Head of caudate nucleus (tissue), 42 donors: Measurements from ENCODE around the gene SLC25A43.
A peak's percentile ranks its signal among the peaks of the same experiment; 100 is the strongest.
"Not testable (repeated sequence)": the region's sequence is repeated elsewhere in the genome, so short reads cannot be mapped to it uniquely, and the experiment has no call there.

Experiments
- DNase-seq, 42 donors: peaks; one replicate each; pipeline versions ENCODE4 v3.0.0 to v3.0.0-alpha.2; 2020 to 2021; ENCODE audit warnings: mixed read lengths in 7 of 42
- intact Hi-C: fragments of 100-400 bp; cut with DNase I; formaldehyde crosslinking; loops from one replicate; pipeline ENCODE4 v1.15.0; 2022

The SLC25A43 gene

GRCh38 chrX:119398974-119399771 is at the start of gene SLC25A43:
Gene SLC25A43, plus strand, starts transcription at chrX:119399336. Its CDS starts 68 bp downstream, at chrX:119399404.
- intact Hi-C loops: no loop called here
- DNase-seq: peak in 38 of 42 donors; percentile 6 to 62 (median 34)

GRCh38 chrX:119359618-119360382 is 39.3 kb upstream of the SLC25A43 start:
- intact Hi-C loops: no loop called here
- DNase-seq: no peak

DNA sequence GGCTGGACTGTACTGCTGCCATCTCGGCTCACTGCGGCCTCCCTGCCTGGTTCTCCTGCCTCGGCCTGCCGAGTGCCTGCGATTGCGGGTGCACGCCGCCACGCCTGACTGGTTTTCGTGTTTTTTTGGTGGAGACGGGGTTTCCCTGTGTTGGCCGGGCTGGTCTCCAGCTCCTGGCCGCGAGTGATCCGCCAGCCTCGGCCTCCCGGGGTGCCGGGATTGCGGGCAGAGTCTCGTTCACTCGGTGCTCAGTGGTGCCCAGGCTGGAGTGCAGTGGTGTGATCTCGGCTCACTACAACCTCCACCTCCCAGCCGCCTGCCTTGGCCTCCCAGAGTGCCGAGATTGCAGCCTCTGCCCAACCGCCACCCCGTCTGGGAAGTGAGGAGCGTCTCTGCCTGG is 37.7 kb upstream of the SLC25A43 start:
- DNase-seq, intact Hi-C loops: not testable (repeated sequence)

GRCh38 chrX:119362074-119362473 is 37.1 kb upstream of the SLC25A43 start:
- intact Hi-C loops, DNase-seq: not testable (repeated sequence)

GRCh38 chrX:119363391-119363790 is 35.7 kb upstream of the SLC25A43 start:
- DNase-seq: no peak

DNA sequence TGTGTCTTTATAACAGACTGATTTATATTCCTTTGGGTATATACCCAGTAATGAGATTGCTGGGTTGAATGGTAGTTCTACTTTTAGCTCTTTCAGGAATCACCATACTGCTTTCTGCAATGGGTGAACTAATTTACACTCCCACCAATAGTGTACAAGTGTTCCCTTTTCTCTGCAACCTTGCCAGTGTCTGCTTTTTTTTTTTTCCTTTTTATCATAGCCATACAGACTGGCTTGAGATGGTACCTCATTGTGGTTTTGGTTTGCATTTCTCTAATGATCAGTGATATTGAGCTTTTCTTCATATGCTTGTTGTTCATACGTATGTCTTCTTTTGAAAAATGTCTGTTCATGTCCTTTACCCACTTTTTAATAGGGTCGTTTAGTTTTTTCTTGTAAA is 27.3 kb upstream of the SLC25A43 start:
- DNase-seq, intact Hi-C loops: not testable (repeated sequence)

More at GRCh38 chrX:119363391-119363790, 35.7 kb upstream of the SLC25A43 start:
- intact Hi-C loops: no loop called here

DNA sequence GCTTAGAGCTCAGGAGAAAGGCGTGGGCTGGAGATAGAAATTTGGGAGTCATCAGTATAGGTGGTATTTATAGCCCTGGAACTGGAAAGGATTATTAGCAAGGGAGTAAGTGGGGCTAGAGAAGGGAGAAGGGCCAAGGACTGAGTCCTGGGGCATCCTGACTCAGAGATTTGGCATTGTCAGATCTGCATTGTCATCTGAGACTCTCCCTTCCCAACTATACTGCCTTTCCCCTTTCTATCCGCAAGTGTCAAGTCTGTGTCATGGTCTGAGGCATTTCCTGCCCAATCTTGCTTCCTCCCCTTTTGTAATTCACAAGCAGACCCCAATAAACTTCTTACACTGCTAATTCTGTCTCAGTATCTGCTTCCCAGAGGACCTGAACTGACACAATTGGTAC is 24.4 kb upstream of the SLC25A43 start:
- intact Hi-C loops: no loop called here
- no peak for DNase-seq

GRCh38 chrX:119375561-119375960 is 23.6 kb upstream of the SLC25A43 start:
- intact Hi-C loops: no loop called here
- no peak for DNase-seq

- DNase-seq: no peak
- intact Hi-C loops: no loop called here
Measured at GRCh38 chrX:119376312-119376711, 22.8 kb upstream of the SLC25A43 start.

GRCh38 chrX:119381349-119381944 is 17.7 kb upstream of the SLC25A43 start:
- DNase-seq: no peak
- intact Hi-C loops: no loop called here

GRCh38 chrX:119382606-119383005 is 16.5 kb upstream of the SLC25A43 start:
- no peak for DNase-seq
- intact Hi-C loops: no loop called here

GRCh38 chrX:119386685-119387084 is 12.5 kb upstream of the SLC25A43 start:
- intact Hi-C loops, DNase-seq: not testable (repeated sequence)

DNA sequence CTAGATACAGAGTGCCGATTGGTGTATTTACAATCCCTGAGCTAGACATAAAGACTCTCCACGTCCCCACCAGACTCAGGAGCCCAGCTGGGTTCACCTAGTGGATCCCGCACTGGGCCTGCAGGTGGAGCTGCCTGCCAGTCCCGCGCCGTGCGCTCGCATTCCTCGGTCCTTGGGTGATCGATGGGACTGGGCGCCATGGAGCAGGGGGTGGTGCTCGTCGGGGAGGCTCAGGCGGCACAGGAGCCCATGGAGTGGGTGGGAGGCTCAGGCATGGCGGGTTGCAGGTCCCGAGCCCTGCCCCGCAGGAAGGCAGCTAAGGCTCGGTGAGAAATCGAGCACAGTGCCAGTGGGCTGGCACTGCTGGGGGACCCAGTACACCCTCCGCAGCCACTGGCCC is 11.7 kb upstream of the SLC25A43 start:
- intact Hi-C loops, DNase-seq: not testable (repeated sequence)

DNA sequence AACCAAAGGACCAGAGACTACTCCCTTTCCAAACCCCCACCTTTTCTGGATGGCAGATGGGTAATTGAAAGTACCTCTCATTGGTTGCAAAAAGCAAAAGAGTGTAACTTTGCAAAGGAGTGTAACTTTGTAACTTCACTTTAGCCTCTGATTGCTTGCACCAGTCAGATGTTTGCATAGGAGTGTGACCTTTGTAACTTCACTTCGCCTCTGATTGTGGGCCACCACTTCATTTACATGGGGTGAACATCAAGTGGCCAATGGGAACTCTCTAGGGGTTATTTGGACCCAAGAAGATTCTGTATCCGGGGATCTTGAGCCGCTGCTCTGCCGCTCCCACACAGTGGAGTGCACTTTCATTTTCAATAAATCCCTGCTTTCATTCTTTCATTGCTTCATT is 9.9 kb upstream of the SLC25A43 start:
- no peak for DNase-seq
- intact Hi-C loops: no loop called here

GRCh38 chrX:119389871-119390501 is 9.2 kb upstream of the SLC25A43 start:
- intact Hi-C loops: no loop called here
- DNase-seq: no peak

- DNase-seq: no peak
- intact Hi-C loops: no loop called here
Measured at GRCh38 chrX:119391279-119391678, 7.9 kb upstream of the SLC25A43 start.

DNA sequence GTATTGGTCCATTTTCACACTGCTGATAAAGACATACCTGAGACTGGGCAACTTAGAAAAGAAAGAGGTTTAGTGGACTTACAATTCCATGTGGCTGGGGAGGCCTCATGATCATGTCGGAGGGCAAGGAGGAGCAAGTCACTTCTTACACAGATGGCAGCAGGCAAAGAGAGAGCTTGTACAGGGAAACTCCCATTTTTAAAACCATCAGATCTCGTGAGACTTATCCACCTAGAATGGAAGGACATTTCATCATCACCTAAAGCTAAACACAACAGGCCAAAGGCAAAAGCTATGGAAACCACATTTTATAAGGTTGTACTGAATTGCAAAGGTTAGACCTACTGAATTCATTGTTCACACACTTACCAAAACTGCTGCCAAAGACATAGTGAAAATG is 6.0 kb upstream of the SLC25A43 start:
- DNase-seq: no peak
- intact Hi-C loops: no loop called here

DNA sequence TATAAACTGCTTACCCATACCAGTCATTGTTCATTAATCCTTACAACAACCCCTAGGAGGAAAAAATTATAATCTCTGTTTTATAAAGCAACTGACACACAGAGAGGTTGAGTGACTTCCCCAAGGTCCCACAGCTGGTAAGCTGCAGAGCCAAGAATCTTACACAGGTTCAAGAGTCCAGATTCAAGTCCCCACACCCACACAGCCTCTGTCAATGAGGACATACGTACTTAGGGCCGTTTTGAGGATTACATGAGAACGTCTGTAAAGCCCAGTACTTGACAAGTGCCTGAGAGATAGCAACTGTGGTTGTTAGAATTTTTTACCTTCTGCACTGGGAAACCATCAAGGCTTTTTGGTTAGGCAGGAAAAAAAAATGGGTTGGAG is 556 bp upstream of the SLC25A43 start:
- intact Hi-C loops: no loop called here
- no peak for DNase-seq

DNA sequence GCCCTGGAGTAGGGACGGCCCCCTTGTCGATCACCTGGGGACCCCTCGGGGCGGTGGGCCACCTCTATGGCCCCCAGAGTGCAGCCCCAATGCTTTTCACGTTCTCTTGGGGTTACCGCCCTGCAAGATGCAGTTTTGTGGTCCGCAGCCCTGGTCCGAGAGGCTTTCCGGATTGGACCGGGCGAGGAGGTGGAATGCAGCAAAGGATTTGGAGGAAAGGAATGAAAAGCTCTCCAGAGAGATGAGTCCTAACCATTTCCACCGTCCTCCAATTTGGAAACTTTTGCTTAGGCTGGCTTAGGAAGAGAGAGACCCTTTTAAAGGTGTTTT is 601 bp downstream of the SLC25A43 start:
- DNase-seq: no peak
- intact Hi-C loops: no loop called here

- intact Hi-C loops: no loop called here
- no peak for DNase-seq
Measured at GRCh38 chrX:119401569-119401968, 2.4 kb downstream of the SLC25A43 start.
